Mesendoderm (in vitro differentiated cells): ENCODE results near the gene STARD3.

Experiments used
- DNase-seq: peaks from one replicate; pipeline ENCODE4 v3.0.0; 2013
- H2AK5ac ChIP-seq: 2 replicates; pipeline ENCODE4 v1.6.1; 2013; ENCODE audit warnings: low read length, inconsistent platforms
- H2BK120ac ChIP-seq: 2 replicates; pipeline ENCODE4 v1.6.1; 2013; ENCODE audit warnings: low read depth, mild to moderate bottlenecking, low read length, moderate library complexity, mixed read lengths
- H2BK15ac ChIP-seq: replicated peaks from 2 replicates; pipeline ENCODE4 v1.6.1; 2013; ENCODE audit warnings: low read depth, mild to moderate bottlenecking, moderate library complexity
- H2BK5ac ChIP-seq: 2 replicates; pipeline ENCODE4 v1.6.1; 2013; ENCODE audit warnings: low read length, inconsistent platforms
- H3K18ac ChIP-seq: 2 replicates; pipeline ENCODE4 v1.6.1; 2013; ENCODE audit warnings: mild to moderate bottlenecking, low read length, mixed read lengths
- H3K23ac ChIP-seq: one replicate; pipeline ENCODE4 v1.6.1; 2013; ENCODE audit warnings: low read length
- H3K27ac ChIP-seq: 2 replicates; pipeline ENCODE4 v1.5.1; 2013; ENCODE audit warnings: low read depth, mild to moderate bottlenecking, inconsistent platforms, low read length, moderate library complexity
- H3K27me3 ChIP-seq: 2 replicates; pipeline ENCODE4 v1.6.1; 2013; ENCODE audit warnings: low read length, control low read depth, mild to moderate bottlenecking, inconsistent platforms; ENCODE audit not compliant: insufficient read depth, poor library complexity
- H3K36me3 ChIP-seq: 2 replicates; pipeline ENCODE4 v1.6.1; 2013; ENCODE audit warnings: low read length, inconsistent platforms; ENCODE audit not compliant: control insufficient read depth, insufficient read depth
- H3K4ac ChIP-seq: one replicate; pipeline ENCODE4 v1.6.1; 2013; ENCODE audit warnings: low read depth, mild to moderate bottlenecking, low read length, moderate library complexity
- H3K4me1 ChIP-seq: 2 replicates; pipeline ENCODE4 v1.6.1; 2013; ENCODE audit warnings: low read depth, low read length, inconsistent platforms; ENCODE audit not compliant: control insufficient read depth
- H3K4me2 ChIP-seq: 2 replicates; pipeline ENCODE4 v1.6.1; 2013; ENCODE audit warnings: low read length
- H3K4me3 ChIP-seq: 2 replicates; pipeline ENCODE4 v1.5.1; 2013; ENCODE audit warnings: mild to moderate bottlenecking, low read length
- H3K56ac ChIP-seq: one replicate; pipeline ENCODE4 v1.6.1; 2013; ENCODE audit warnings: low read length
- H3K79me1 ChIP-seq: 2 replicates; pipeline ENCODE4 v1.6.1; 2013; ENCODE audit warnings: low read length, inconsistent platforms
- H3K79me2 ChIP-seq: 2 replicates; pipeline ENCODE4 v1.6.1; 2013; ENCODE audit warnings: mild to moderate bottlenecking, low read length; ENCODE audit not compliant: control insufficient read depth, insufficient read depth
- H3K9ac ChIP-seq: 2 replicates; pipeline ENCODE4 v1.6.1; 2013; ENCODE audit warnings: low read length, inconsistent platforms
- H4K5ac ChIP-seq: one replicate; pipeline ENCODE4 v1.6.1; 2013; ENCODE audit warnings: low read length
- H4K8ac ChIP-seq: one replicate; pipeline ENCODE4 v1.6.1; 2013; ENCODE audit warnings: low read depth, mild to moderate bottlenecking, control low read depth, low read length, moderate library complexity
- WGBS: extraction: QIAGEN DNeasy Blood & Tissue Kit; methylation state at CpG from one replicate; pipeline ENCODE4 v1.1.7; 2013; ENCODE audit warnings: low lambda C conversion rate, missing lambda C conversion rate; ENCODE audit not compliant: insufficient coverage; ENCODE audit errors: extremely low coverage; 5-methylcytosine and 5-hydroxymethylcytosine counted together

Gene STARD3

GRCh38 chr17:39648616-39649366 lies 11.8 kb downstream of the STARD3 start:
- Histone ChIP-seq H3K79me1 (peaks cover 7% of the 10 kb centered on the region), H3K36me3 (no peaks in the 10 kb centered on the region), H3K4me3 (no peak overlapping the region), H3K27ac (no peak overlapping the region), H2BK15ac (no peak overlapping the region), H2BK5ac (no peak overlapping the region), H3K9ac (no peak overlapping the region), H3K4ac (no peak overlapping the region), H3K79me2 (no peaks in the 10 kb centered on the region), H2AK5ac (no peak overlapping the region), H3K4me2 (no peak overlapping the region), H3K23ac (peak overlapping the region; percentile 20), H4K8ac (no peak overlapping the region), H3K4me1 (peaks cover 15% of the 10 kb centered on the region), H4K5ac (no peak overlapping the region), H3K56ac (peak overlapping the region; percentile 39), H3K27me3 (no peaks in the 10 kb centered on the region), H2BK120ac (no peak overlapping the region), H3K18ac (no peak overlapping the region)
- DNase-seq, result no peak
- WGBS, result no CpG with 5 or more reads among the region's 15 CpGs

GRCh38 chr17:39650121-39650579 lies 13.2 kb downstream of the STARD3 start:
- Histone ChIP-seq H2BK120ac (no peak overlapping the region), H4K8ac (no peak overlapping the region), H2BK5ac (no peak overlapping the region), H2AK5ac (no peak overlapping the region), H3K27ac (no peak overlapping the region), H3K4me3 (no peak overlapping the region), H3K18ac (no peak overlapping the region), H3K27me3 (no peaks in the 10 kb centered on the region), H3K79me2 (no peaks in the 10 kb centered on the region), H3K23ac (no peak overlapping the region), H4K5ac (no peak overlapping the region), H3K56ac (no peak overlapping the region), H3K9ac (no peak overlapping the region), H3K4ac (no peak overlapping the region), H3K4me1 (peaks cover 13% of the 10 kb centered on the region), H3K79me1 (peaks cover 4% of the 10 kb centered on the region), H2BK15ac (no peak overlapping the region), H3K4me2 (no peak overlapping the region), H3K36me3 (no peaks in the 10 kb centered on the region)
- DNase-seq, result no peak
- no CpG with 5 or more reads among the region's 11 CpGs for WGBS

DNA sequence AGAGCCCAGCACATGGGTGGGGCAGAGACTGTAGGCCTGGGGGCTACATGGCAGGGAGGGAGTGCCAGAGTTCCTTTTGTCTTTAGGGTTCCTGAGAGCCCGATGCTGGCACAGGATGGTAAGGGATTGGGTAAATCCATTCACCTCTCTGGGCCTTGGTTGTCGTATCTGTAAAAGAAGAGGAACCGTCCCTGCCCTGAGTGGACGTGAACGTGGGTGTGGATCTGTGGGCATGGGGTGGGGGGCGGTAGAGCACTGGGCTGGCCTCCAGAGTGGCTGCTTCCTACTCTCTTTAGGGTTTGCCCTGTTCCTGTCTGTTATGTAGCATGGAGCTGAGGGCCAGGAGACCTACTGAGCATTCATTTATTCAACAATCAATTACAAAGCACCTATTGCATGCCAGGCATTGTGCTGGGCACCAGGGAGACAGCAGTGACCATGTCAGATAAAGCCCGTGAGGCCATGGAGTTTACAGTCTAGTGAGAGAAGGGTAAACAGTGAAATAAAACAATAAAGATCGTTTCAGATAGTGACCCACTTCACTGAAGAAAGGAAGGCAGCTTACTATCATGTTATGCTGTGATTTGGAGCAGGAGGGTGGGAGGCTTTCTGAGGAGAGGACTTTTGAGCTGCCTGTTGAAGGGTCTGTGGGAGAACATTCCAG lies 15.1 kb downstream of the STARD3 start:
- Histone ChIP-seq H3K79me2 (no peaks in the 10 kb centered on the region), H3K27me3 (no peaks in the 10 kb centered on the region), H3K36me3 (no peaks in the 10 kb centered on the region), H2AK5ac (no peak overlapping the region), H4K5ac (no peak overlapping the region), H3K4me2 (no peak overlapping the region), H3K9ac (peak overlapping the region; percentile 49), H3K27ac (no peak overlapping the region), H3K56ac (peak overlapping the region; percentile 74), H2BK5ac (no peak overlapping the region), H3K18ac (no peak overlapping the region), H2BK120ac (no peak overlapping the region), H3K4ac (no peak overlapping the region), H4K8ac (no peak overlapping the region), H2BK15ac (no peak overlapping the region), H3K4me3 (no peak overlapping the region), H3K4me1 (peaks cover 10% of the 10 kb centered on the region), H3K79me1 (peaks cover 4% of the 10 kb centered on the region), H3K23ac (no peak overlapping the region)
- no peak for DNase-seq
- no CpG with 5 or more reads among the region's 8 CpGs for WGBS

DNA sequence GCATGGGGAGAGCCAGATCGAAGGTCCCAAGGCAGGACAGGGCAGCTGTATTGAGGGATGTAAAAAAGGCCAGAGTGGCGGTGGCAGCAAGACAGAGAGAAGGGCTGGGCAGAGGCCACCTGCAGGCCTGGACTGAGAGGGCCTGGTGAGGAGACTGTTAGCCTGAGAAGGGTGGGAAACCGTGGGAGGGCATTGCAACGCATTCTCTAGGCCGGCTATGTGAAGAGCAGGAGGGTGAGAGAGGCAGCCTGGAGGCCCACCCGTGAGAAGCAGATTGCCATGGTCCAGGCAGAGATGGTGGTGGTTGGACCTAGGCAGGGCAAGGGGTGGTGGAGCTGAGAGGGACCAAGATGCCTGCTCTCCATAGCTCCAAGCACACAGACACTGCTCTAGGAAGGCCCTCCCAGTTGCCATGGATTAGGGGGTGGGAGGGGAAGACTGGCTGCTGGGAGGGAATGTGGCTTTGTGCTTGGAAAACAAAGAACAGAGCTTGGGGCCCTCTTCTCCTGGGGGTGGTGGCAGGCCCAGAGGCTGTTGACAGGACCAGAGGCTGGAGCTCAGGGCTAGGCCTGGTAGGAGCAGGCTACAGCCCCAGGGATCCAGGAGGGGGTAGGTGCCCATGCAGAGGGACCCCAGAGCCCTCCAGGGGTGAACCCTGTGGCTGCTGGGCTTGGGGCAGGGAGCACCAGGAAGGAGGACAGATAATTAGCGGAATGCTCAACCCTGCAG lies 15.8 kb downstream of the STARD3 start:
- peak overlapping the region; percentile 66 for H3K27ac ChIP-seq
- no peak overlapping the region for H3K4me3 ChIP-seq
- H3K23ac ChIP-seq, result no peak overlapping the region

GRCh38 chr17:39653316-39653661 lies 16.3 kb downstream of the STARD3 start:
- H4K8ac ChIP-seq, result no peak overlapping the region
- peaks cover 3% of the 10 kb centered on the region for H3K79me1 ChIP-seq
- H3K4me2 ChIP-seq, result no peak overlapping the region
- no peaks in the 10 kb centered on the region for H3K27me3 ChIP-seq
- WGBS, result no CpG with 5 or more reads among the region's 12 CpGs
- no peak overlapping the region for H3K4ac ChIP-seq
- H3K23ac ChIP-seq, result no peak overlapping the region
- H2BK15ac ChIP-seq, result no peak overlapping the region
- H3K56ac ChIP-seq, result peak overlapping the region; percentile 65
- H3K27ac ChIP-seq, result peak overlapping the region; percentile 66
- H3K36me3 ChIP-seq, result no peaks in the 10 kb centered on the region
- H2BK120ac ChIP-seq, result no peak overlapping the region
- peaks cover 10% of the 10 kb centered on the region for H3K4me1 ChIP-seq
- no peak overlapping the region for H3K18ac ChIP-seq
- no peak for DNase-seq
- no peak overlapping the region for H4K5ac ChIP-seq
- no peak overlapping the region for H3K4me3 ChIP-seq
- H3K79me2 ChIP-seq, result no peaks in the 10 kb centered on the region
- peak overlapping the region; percentile 22 for H2AK5ac ChIP-seq
- H2BK5ac ChIP-seq, result peak overlapping the region; percentile 55
- peak overlapping the region; percentile 59 for H3K9ac ChIP-seq

More for the DNA sequence above, 15.8 kb downstream of the STARD3 start:
- no CpG with 5 or more reads among the region's 7 CpGs for WGBS
- peak overlapping the region; percentile 59 for H3K9ac ChIP-seq
- no peak overlapping the region for H3K4ac ChIP-seq
- no peak overlapping the region for H2BK15ac ChIP-seq
- H3K4me2 ChIP-seq, result no peak overlapping the region
- no peak overlapping the region for H4K5ac ChIP-seq
- H2BK120ac ChIP-seq, result no peak overlapping the region
- peak overlapping the region; percentile 55 for H2BK5ac ChIP-seq
- no peak overlapping the region for H2AK5ac ChIP-seq
- H3K18ac ChIP-seq, result no peak overlapping the region
- no peaks in the 10 kb centered on the region for H3K79me2 ChIP-seq
- DNase-seq, result peak; percentile 85
- H4K8ac ChIP-seq, result no peak overlapping the region
- H3K27me3 ChIP-seq, result no peaks in the 10 kb centered on the region
- peaks cover 10% of the 10 kb centered on the region for H3K4me1 ChIP-seq
- peaks cover 3% of the 10 kb centered on the region for H3K79me1 ChIP-seq
- H3K36me3 ChIP-seq, result no peaks in the 10 kb centered on the region
- H3K56ac ChIP-seq, result peak overlapping the region; percentile 74
